ENCODE data around the gene PCF11. TPM values are rescaled to one million over a fixed set of nuclear protein-coding genes. Genes with fewer than 3 reads are reported as not detected.

Gene PCF11
- total and polyA plus RNA-seq, 2 of the 4 experiments (the other 2 are of a cell fraction), result 19.2 to 26.7 TPM

DNA sequence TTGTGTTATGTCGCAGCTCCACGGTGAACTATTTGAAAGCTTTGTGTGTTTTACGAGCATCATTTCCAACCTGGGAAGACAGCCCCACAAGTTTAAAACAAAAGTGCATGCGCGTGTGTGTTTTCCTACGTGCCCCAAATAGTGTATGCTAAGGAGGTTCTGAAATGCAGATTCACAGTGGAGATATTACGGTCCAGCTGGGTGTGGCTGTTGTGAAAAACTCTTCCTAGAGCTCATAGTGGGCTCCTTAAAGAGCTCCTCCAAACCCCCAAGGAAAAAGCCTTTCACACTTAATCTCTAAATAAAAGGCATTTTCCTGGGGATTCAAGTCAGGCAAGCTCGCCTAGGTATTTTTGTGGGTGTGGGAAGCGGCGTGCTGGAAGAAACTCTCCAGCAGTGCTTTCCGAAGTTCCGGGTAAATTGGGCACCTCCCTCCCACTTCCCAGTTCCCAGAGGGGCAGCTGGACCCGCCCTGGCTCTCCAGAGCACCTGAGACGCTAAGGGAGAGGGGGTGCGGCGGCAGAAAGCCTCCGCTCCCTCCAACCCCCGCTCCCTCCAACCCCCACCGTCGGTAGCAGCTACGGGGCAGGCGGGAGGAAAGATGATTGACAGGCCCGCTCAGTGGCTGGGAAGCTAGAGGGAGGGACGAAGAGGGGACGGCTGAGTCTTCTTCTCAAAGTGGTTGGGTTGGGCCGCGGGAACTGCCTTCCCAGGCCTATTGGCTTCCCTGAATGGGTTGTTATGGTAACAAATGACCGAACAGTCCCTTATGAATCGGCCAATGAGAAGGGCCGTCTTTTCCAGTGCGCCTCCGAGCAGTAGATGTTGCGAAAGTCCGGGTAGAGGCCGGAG, 561 bp upstream of the PCF11 start:
- H3K4ac ChIP-seq (ENCODE audit: low read depth, low read length), result peak overlapping the region; percentile 46
- peaks cover 43% of the 10 kb centered on the region for H4K20me1 ChIP-seq (ENCODE audit: insufficient read depth, low read length)
- peak overlapping the region; percentile 1 for H3K18ac ChIP-seq (ENCODE audit: low read depth, low read length)
- intact Hi-C loops (cut with micrococcal nuclease) (loop anchor here (2.0 to 5.0 kb wide), 6 partner anchors 64 to 439 kb away; partner anchors contain the start of genes DDIAS and PRCP), in situ Hi-C loops (cut with MboI; ENCODE audit: low sequenced_read_pairs) (no loop called here), dilution Hi-C loops (cut with HindIII; ENCODE audit: low sequenced_read_pairs, unreplicated experiment) (loop anchor here (25.0 kb wide), 1 partner anchor 94 kb away; the partner anchor contains the start of gene RAB30)
- no peak overlapping the region for H2BK20ac ChIP-seq (ENCODE audit: low read depth, low read length)
- H4K5ac ChIP-seq (ENCODE audit: low read depth, low read length), result peak overlapping the region; percentile 17
- BruUV-seq (replicated peaks), result no TSS peak
- H3K9me1 ChIP-seq (ENCODE audit: insufficient read depth, low read length), result peaks cover 6% of the 10 kb centered on the region; the same call in 1 of the 2 replicates
- peak overlapping the region; percentile 87 for H2AFZ ChIP-seq (replicated peaks; ENCODE audit: low read length, poor library complexity)
- H3K56ac ChIP-seq (ENCODE audit: extremely low read depth, insufficient read depth, low read length), result peak overlapping the region; percentile 65
- H2BK120ac ChIP-seq (ENCODE audit: low read depth, low read length), result peak overlapping the region; percentile 10
- peak overlapping the region; percentile 60 for H3K27ac ChIP-seq (ENCODE audit: insufficient read depth, low read length)
- H3K9ac ChIP-seq (ENCODE audit: low read depth, low read length), result peak overlapping the region; percentile 55
- H2BK15ac ChIP-seq (ENCODE audit: low read depth, low read length), result 0 out of 3 replicates have a peak overlapping the region, but pooled peaks have one; percentile 4
- ATAC-seq (ENCODE audit: low read depth) (peak; percentile 92), DNase-seq (peak; percentile 100)
- ChIA-PET CTCF (no interaction called here), POLR2A (ENCODE audit: unreplicated experiment) (interaction anchor here (0.5 to 1.1 kb wide), 3 partner anchors 11 to 255 kb away, joined by 3 to 7 read pairs (median 3); partner anchors contain the start of gene DDIAS)
- peak overlapping the region; percentile 75 to 78 for H4K8ac ChIP-seq (ENCODE audit: low read depth in 2 of 2, low read length in 2 of 2)
- H4K91ac ChIP-seq (ENCODE audit: insufficient read depth, low read depth, low read length), result peak overlapping the region; percentile 34
- peak overlapping the region; percentile 3 for H2AK9ac ChIP-seq (replicated peaks; ENCODE audit: low read depth, low read length, poor library complexity)
- peaks cover 3% of the 10 kb centered on the region for H3K4me1 ChIP-seq (ENCODE audit: control insufficient read depth, insufficient read depth, low read length)
- no peaks in the 10 kb centered on the region for H3K9me3 ChIP-seq (ENCODE audit: control insufficient read depth, insufficient read depth, low read length)
- WGBS, 2 experiments (ENCODE audit: extremely low coverage in 2 of 2, insufficient read length in 1 of 2), result 0% methylated on average over 3 of the region's 35 CpGs; no CpG with 5 or more reads in 1 of the 2 experiments
- peak overlapping the region; percentile 59 for H2BK5ac ChIP-seq (ENCODE audit: low read depth, low read length, poor library complexity, severe bottlenecking)
- no peak overlapping the region for H2AK5ac ChIP-seq (ENCODE audit: low read depth, low read length)
- peaks cover 0 to 9% of the 10 kb centered on the region in 2 experiments; a peak in 2 of 4 replicates for H3K79me1 ChIP-seq (ENCODE audit: low read depth in 1 of 2, low read length in 2 of 2)
- H3K27me3 ChIP-seq (ENCODE audit: control insufficient read depth, insufficient read depth, low read length), result no peaks in the 10 kb centered on the region
- H3K14ac ChIP-seq (replicated peaks; ENCODE audit: low read depth, low read length), result peak overlapping the region; percentile 11
- H3K23ac ChIP-seq (ENCODE audit: low read depth, low read length), result peak overlapping the region; percentile 25
- peak overlapping the region; percentile 58 for H3K4me3 ChIP-seq (ENCODE audit: insufficient read depth, low read depth, low read length)
- peak overlapping the region; percentile 65 for H3K4me2 ChIP-seq (ENCODE audit: low read depth, low read length)
- peaks cover 3% of the 10 kb centered on the region for H3K36me3 ChIP-seq (ENCODE audit: control insufficient read depth, insufficient read depth, low read length)
- TF ChIP-seq RFX5 (IDR thresholded peaks at IDR 0.05; ENCODE audit: low read depth, low read length) (peak; percentile 100), MAZ (IDR thresholded peaks at IDR 0.05; ENCODE audit: borderline replicate concordance, low read depth, low read length) (peak; percentile 98), MXI1 (IDR thresholded peaks at IDR 0.05; ENCODE audit: borderline replicate concordance, low read depth, low read length) (0 out of 2 replicates have a peak, but pooled peaks have one; percentile 43), ELK1 (IDR thresholded peaks at IDR 0.05; ENCODE audit: borderline replicate concordance, low read depth, low read length) (no peak), MAFK (IDR thresholded peaks at IDR 0.05; ENCODE audit: low read depth, low read length) (no peak), RCOR1 (IDR thresholded peaks at IDR 0.05; ENCODE audit: insufficient replicate concordance, low read length) (no peak), RAD21 (IDR thresholded peaks at IDR 0.05; ENCODE audit: low read length) (no peak), SMC3 (IDR thresholded peaks at IDR 0.05; ENCODE audit: low read depth, low read length) (no peak), CEBPB (IDR thresholded peaks at IDR 0.05; ENCODE audit: low read depth, low read length) (peak; percentile 100), CHD1 (IDR thresholded peaks at IDR 0.05; ENCODE audit: low read depth, low read length) (no peak), FOS (IDR thresholded peaks at IDR 0.05; ENCODE audit: low read depth, low read length) (no peak), BHLHE40 (IDR thresholded peaks at IDR 0.05; ENCODE audit: low read depth, low read length) (0 out of 2 replicates have a peak, but pooled peaks have one; percentile 14), NFE2L2 (IDR thresholded peaks at IDR 0.05; ENCODE audit: low read depth, low read length) (no peak)
- TF ChIP-seq, protein P1, sequence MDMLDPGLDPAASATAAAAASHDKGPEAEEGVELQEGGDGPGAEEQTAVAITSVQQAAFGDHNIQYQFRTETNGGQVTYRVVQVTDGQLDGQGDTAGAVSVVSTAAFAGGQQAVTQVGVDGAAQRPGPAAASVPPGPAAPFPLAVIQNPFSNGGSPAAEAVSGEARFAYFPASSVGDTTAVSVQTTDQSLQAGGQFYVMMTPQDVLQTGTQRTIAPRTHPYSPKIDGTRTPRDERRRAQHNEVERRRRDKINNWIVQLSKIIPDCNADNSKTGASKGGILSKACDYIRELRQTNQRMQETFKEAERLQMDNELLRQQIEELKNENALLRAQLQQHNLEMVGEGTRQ (IDR thresholded peaks at IDR 0.05; ENCODE audit: low read depth, low read length), result no peak

Measured in IMR-90 (cell line).